ENCODE data around the gene DPH3.

The DPH3 gene

GRCh38 chr3:16254916-16255315 lies 9.8 kb downstream of the DPH3 start:
- Histone ChIP-seq H3K4me3 (no peak overlapping the region), H3K4me1 (peaks cover 0 to 28% (median 2%) of the 10 kb centered on the region in 4 donors), H3K9me3 (no peaks in the 10 kb centered on the region), H3K27me3 (no peaks in the 10 kb centered on the region), H3K27ac (peak overlapping the region in 1 of 2 donors; percentile 70), H3K36me3 (peaks cover 10 to 26% (median 11%) of the 10 kb centered on the region in 3 donors)
- no peak for DNase-seq
- TF ChIP-seq, protein P1, sequence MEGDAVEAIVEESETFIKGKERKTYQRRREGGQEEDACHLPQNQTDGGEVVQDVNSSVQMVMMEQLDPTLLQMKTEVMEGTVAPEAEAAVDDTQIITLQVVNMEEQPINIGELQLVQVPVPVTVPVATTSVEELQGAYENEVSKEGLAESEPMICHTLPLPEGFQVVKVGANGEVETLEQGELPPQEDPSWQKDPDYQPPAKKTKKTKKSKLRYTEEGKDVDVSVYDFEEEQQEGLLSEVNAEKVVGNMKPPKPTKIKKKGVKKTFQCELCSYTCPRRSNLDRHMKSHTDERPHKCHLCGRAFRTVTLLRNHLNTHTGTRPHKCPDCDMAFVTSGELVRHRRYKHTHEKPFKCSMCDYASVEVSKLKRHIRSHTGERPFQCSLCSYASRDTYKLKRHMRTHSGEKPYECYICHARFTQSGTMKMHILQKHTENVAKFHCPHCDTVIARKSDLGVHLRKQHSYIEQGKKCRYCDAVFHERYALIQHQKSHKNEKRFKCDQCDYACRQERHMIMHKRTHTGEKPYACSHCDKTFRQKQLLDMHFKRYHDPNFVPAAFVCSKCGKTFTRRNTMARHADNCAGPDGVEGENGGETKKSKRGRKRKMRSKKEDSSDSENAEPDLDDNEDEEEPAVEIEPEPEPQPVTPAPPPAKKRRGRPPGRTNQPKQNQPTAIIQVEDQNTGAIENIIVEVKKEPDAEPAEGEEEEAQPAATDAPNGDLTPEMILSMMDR (IDR thresholded peaks at IDR 0.05), result no peak
- intact Hi-C loops (cut with DNase I; ENCODE audit: low total_unique reads), result no loop called here

DNA sequence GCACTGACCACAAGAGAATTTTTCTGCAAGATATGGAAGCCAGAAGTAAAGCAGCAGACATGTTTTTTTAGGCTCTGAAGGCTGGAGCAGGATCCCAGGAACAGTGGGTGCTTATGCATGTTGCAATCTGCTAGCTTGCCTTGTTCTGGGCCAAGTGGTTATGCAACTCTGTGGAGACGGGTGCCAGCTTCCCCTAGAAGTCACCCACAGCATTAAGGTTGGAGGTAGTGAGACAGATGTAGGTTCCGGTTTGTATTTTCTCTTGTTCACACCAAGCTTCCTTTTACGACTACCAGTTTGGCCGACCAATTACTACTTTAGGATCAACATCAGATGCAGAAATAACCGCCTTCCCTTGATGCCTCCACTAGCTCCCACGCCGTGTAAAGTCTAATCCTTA lies 11.1 kb downstream of the DPH3 start:
- TF ChIP-seq, protein P1 (IDR thresholded peaks at IDR 0.05), result no peak
- Histone ChIP-seq H3K27me3 (no peaks in the 10 kb centered on the region), H3K4me3 (no peak overlapping the region), H3K36me3 (peaks cover 0 to 13% (median 4%) of the 10 kb centered on the region in 3 donors), H3K4me1 (peaks cover 0 to 28% (median 2%) of the 10 kb centered on the region in 4 donors), H3K9me3 (no peaks in the 10 kb centered on the region), H3K27ac (peak overlapping the region; percentile 58 to 70)
- intact Hi-C loops (cut with DNase I; ENCODE audit: low total_unique reads), result no loop called here
- peak; percentile 87 to 93 for DNase-seq

DNA sequence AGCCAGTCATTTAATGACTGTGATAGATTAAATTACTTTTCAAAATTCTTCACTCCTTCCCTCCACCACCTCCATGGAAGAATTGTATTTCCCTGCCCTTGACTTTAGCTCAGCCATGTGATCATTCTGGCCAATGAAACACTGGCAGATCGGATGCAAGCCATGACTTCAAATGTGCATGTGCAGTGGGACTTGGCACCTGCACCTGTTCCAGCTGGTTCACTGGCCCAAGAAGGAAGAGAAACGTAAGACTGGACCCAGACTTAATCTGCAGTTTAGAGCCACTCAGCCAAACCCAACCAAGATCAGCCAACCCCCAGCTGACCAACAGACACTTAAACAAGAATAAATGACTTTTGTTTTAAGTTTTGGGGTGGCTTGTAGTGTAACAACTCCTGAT lies 11.8 kb downstream of the DPH3 start:
- TF ChIP-seq, protein P1 (IDR thresholded peaks at IDR 0.05), result no peak
- intact Hi-C loops (cut with DNase I; ENCODE audit: low total_unique reads), result no loop called here

GRCh38 chr3:16252243-16252978 lies 12.3 kb downstream of the DPH3 start:
- H3K9me3 ChIP-seq, result no peaks in the 10 kb centered on the region
- H3K27me3 ChIP-seq, result no peaks in the 10 kb centered on the region
- no peak for DNase-seq
- H3K4me3 ChIP-seq, result no peak overlapping the region
- TF ChIP-seq, protein P1 (IDR thresholded peaks at IDR 0.05), result no peak
- peaks cover 0 to 9% (median 0%) of the 10 kb centered on the region in 3 donors for H3K36me3 ChIP-seq
- H3K4me1 ChIP-seq, result peaks cover 0 to 32% (median 2%) of the 10 kb centered on the region in 4 donors
- intact Hi-C loops (cut with DNase I; ENCODE audit: low total_unique reads), result no loop called here
- H3K27ac ChIP-seq, result peak overlapping the region; percentile 58 to 70

More for the DNA sequence above, 11.8 kb downstream of the DPH3 start:
- H3K4me1 ChIP-seq, result peaks cover 0 to 28% (median 2%) of the 10 kb centered on the region in 4 donors
- H3K9me3 ChIP-seq, result no peaks in the 10 kb centered on the region
- no peaks in the 10 kb centered on the region for H3K27me3 ChIP-seq
- H3K4me3 ChIP-seq, result no peak overlapping the region
- H3K36me3 ChIP-seq, result peaks cover 0 to 9% (median 0%) of the 10 kb centered on the region in 3 donors
- no peak for DNase-seq
- peak overlapping the region; percentile 58 to 70 for H3K27ac ChIP-seq

DNA sequence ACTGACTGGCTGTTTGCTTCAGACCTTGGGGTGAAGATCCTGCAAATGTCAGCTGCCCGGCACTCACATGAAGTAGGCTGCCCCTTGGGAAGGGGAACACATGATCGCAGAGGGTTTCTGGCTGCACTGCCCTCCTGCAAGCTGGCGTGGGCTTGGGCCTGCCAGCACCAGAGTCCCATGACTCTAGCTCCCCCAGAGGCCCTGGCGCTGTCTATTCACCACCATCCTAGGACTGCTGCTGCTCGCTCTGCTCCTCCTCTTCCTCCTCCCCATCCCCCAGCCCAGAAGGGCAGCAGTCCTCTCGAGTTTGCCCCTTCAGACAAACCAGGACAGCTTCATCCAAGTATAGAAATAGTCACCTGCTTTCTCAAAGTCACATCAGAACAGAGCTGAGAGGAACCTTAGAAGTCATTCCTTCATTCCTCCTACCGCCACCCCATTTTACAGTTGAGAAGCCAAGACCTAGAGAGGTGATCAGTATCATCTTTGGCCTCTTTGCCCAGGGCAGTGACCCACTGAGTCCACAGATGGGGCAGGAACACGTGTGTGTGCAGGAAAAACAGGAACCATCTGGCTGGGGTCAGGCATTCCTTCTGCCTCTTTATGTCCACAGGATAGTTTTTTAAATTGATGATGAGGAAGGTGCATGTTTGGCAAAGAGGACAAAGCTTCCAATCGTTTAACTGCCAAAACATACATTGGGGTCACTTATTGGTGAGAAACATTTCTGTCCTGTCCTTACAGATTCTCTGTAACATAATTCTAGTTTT lies 13.2 kb downstream of the DPH3 start:
- TF ChIP-seq, protein P1 (IDR thresholded peaks at IDR 0.05), result no peak
- Histone ChIP-seq H3K4me1 (peaks cover 0 to 36% (median 2%) of the 10 kb centered on the region in 4 donors), H3K4me3 (no peak overlapping the region), H3K36me3 (peaks cover 0 to 4% (median 0%) of the 10 kb centered on the region in 3 donors), H3K27me3 (no peaks in the 10 kb centered on the region), H3K27ac (peak overlapping the region in 1 of 2 donors; percentile 70), H3K9me3 (no peaks in the 10 kb centered on the region)
- intact Hi-C loops (cut with DNase I; ENCODE audit: low total_unique reads), result no loop called here
- DNase-seq, result no peak

Data from tibial artery (tissue), 4 donors.